H1 (cell line): ENCODE data around the gene RAB5B. TPM values are rescaled to one million over a fixed set of nuclear protein-coding genes. Genes with fewer than 3 reads are reported as not detected.

Source experiments
- CTCF ChIA-PET: fragments of 300-600 bp; sonication (Branson Sonifier 250); formaldehyde crosslinking; loops from one replicate; lab custom pipeline; 2021; ENCODE audit not compliant: partially characterized antibody; lab: Charles Lee
- POLR2A ChIA-PET: fragments of 300-600 bp; sonication (Branson Sonifier 250); formaldehyde crosslinking; loops from one replicate; lab custom pipeline; 2021; ENCODE audit warnings: inconsistent platforms; ENCODE audit not compliant: partially characterized antibody; lab: Charles Lee
- DNase-seq, 2 experiments: peaks; one replicate each; pipeline versions ENCODE4 v3.0.0 to v3.0.0-alpha.2; 2010 to 2022; ENCODE audit warnings: low spot score in 2 of 2, low read depth in 1 of 2, mixed read lengths in 1 of 2
- FAIRE-seq: peaks from 2 replicates; lab custom pipeline; 2011; peaks lifted over from hg19 to GRCh38; lab: Jason Lieb, UNC
- H2AFZ ChIP-seq: 2 replicates; pipeline ENCODE4 v1.8.1; 2012; ENCODE audit warnings: low read length, inconsistent platforms
- H2AK5ac ChIP-seq: 2 replicates; pipeline ENCODE4 v1.6.1; 2013; ENCODE audit warnings: low read depth, low read length
- H2BK120ac ChIP-seq: replicated peaks from 2 replicates; pipeline ENCODE3; 2013; ENCODE audit warnings: low read depth, low read length, inconsistent platforms
- H2BK12ac ChIP-seq: 2 replicates; pipeline ENCODE4 v1.6.1; 2013; ENCODE audit warnings: low read depth, low read length
- H2BK15ac ChIP-seq: 2 replicates; pipeline ENCODE4 v1.6.1; 2013; ENCODE audit warnings: low read length
- H2BK20ac ChIP-seq: 2 replicates; pipeline ENCODE4 v1.6.1; 2013; ENCODE audit warnings: low read length
- H2BK5ac ChIP-seq: 2 replicates; pipeline ENCODE4 v1.6.1; 2013; ENCODE audit warnings: low read depth, low read length
- H3K14ac ChIP-seq: 2 replicates; pipeline ENCODE4 v1.6.1; 2013; ENCODE audit warnings: inconsistent platforms; ENCODE audit not compliant: insufficient read length
- H3K18ac ChIP-seq: 2 replicates; pipeline ENCODE4 v1.6.1; 2013; ENCODE audit warnings: low read length; ENCODE audit errors: extremely low read depth
- H3K23ac ChIP-seq: 2 replicates; pipeline ENCODE4 v1.6.1; 2013; ENCODE audit warnings: inconsistent platforms; ENCODE audit not compliant: insufficient read length
- H3K23me2 ChIP-seq: 2 replicates; pipeline ENCODE4 v1.6.1; 2013; ENCODE audit warnings: low read depth, low read length
- H3K27ac ChIP-seq: 2 replicates; pipeline ENCODE4 v1.6.1; 2011; ENCODE audit warnings: low read depth, low read length, inconsistent platforms
- H3K27me3 ChIP-seq, 4 experiments: replicated peaks in 1 of 4; 1 replicate in 1 of 4; 2 replicates in 3 of 4; pipeline versions ENCODE4 v1.6.1 to v1.8.1; 2011 to 2013; ENCODE audit warnings: low read length in 3 of 4, mild to moderate bottlenecking in 3 of 4, inconsistent platforms in 2 of 4, mixed read lengths in 2 of 4, moderate library complexity in 1 of 4; ENCODE audit not compliant: control insufficient read depth in 3 of 4, insufficient read depth in 3 of 4; ENCODE audit errors: extremely low read depth in 1 of 4
- H3K36me3 ChIP-seq, 4 experiments: 2 replicates each; pipeline versions ENCODE4 v1.6.1 to v1.8.1; 2011 to 2013; ENCODE audit warnings: mild to moderate bottlenecking in 4 of 4, low read length in 3 of 4, moderate library complexity in 2 of 4, control low read depth in 1 of 4, inconsistent platforms in 1 of 4; ENCODE audit not compliant: insufficient read depth in 4 of 4, control insufficient read depth in 2 of 4
- H3K4ac ChIP-seq: replicated peaks from 2 replicates; pipeline ENCODE3; 2013; ENCODE audit warnings: low read length, low read depth, mixed read lengths, inconsistent platforms; ENCODE audit not compliant: insufficient read length
- H3K4me1 ChIP-seq, 4 experiments: replicated peaks in 1 of 4; 1 replicate in 1 of 4; 2 replicates in 3 of 4; pipeline versions ENCODE4 v1.6.1 to v1.8.1; 2011 to 2013; ENCODE audit warnings: low read length in 3 of 4, inconsistent platforms in 2 of 4, mixed read lengths in 1 of 4; ENCODE audit not compliant: insufficient read depth in 4 of 4, control insufficient read depth in 3 of 4
- H3K4me2 ChIP-seq, 2 experiments: 2 replicates each; pipeline versions ENCODE4 v1.6.1 to v1.8.1; 2011 to 2013; ENCODE audit warnings: low read depth in 2 of 2, low read length in 2 of 2, control low read depth in 1 of 2, inconsistent platforms in 1 of 2, mild to moderate bottlenecking in 1 of 2; ENCODE audit not compliant: insufficient read depth in 1 of 2
- H3K4me3 ChIP-seq, 4 experiments: fragments of 200-600, 300-600 bp in 1 of 4; sonication (generic), shearing (Covaris generic), sonication (Bioruptor Twin) in 1 of 4; 2 replicates each; pipeline versions ENCODE4 v1.5.1 to v1.8.1; 2011 to 2016; ENCODE audit warnings: low read length in 4 of 4, low read depth in 3 of 4, control low read depth in 2 of 4, inconsistent platforms in 2 of 4, mild to moderate bottlenecking in 2 of 4, mixed read lengths in 1 of 4, moderate library complexity in 1 of 4; ENCODE audit not compliant: insufficient read depth in 2 of 4; ENCODE audit errors: extremely low read depth in 1 of 4
- H3K56ac ChIP-seq: replicated peaks from 2 replicates; pipeline ENCODE3; 2013; ENCODE audit warnings: low read depth, mild to moderate bottlenecking, mixed read lengths, low read length, inconsistent platforms; ENCODE audit not compliant: insufficient read length
- H3K79me1 ChIP-seq: 2 replicates; pipeline ENCODE4 v1.6.1; 2013; ENCODE audit warnings: low read depth, low read length, control low read depth
- H3K79me2 ChIP-seq, 2 experiments: 2 replicates each; pipeline versions ENCODE4 v1.6.1 to v1.8.1; 2012 to 2013; ENCODE audit warnings: low read length in 2 of 2, mild to moderate bottlenecking in 2 of 2, inconsistent platforms in 1 of 2; ENCODE audit not compliant: insufficient read depth in 2 of 2, control insufficient read depth in 1 of 2
- H3K9ac ChIP-seq, 4 experiments: replicated peaks in 1 of 4; 1 replicate in 1 of 4; 2 replicates in 3 of 4; pipeline versions ENCODE4 v1.6.1 to v1.8.1; 2011 to 2013; ENCODE audit warnings: low read depth in 3 of 4, low read length in 3 of 4, control low read depth in 2 of 4, mild to moderate bottlenecking in 2 of 4, moderate library complexity in 2 of 4, inconsistent platforms in 1 of 4; ENCODE audit errors: extremely low read depth in 1 of 4
- H3K9me3 ChIP-seq, 2 experiments: 2 replicates each; pipeline versions ENCODE4 v1.6.1 to v1.8.1; 2012 to 2013; ENCODE audit warnings: mild to moderate bottlenecking in 2 of 2, moderate library complexity in 2 of 2, control low read depth in 1 of 2, inconsistent platforms in 1 of 2, low read depth in 1 of 2, low read length in 1 of 2, mixed read lengths in 1 of 2; ENCODE audit not compliant: insufficient read depth in 2 of 2
- H4K20me1 ChIP-seq, 2 experiments: replicated peaks in 1 of 2; 2 replicates each; pipeline versions ENCODE3 to v1.8.1; 2011 to 2013; ENCODE audit warnings: inconsistent platforms in 2 of 2, low read length in 2 of 2, mild to moderate bottlenecking in 1 of 2; ENCODE audit not compliant: insufficient read depth in 2 of 2, control insufficient read depth in 1 of 2
- H4K5ac ChIP-seq: 2 replicates; pipeline ENCODE4 v1.6.1; 2013; ENCODE audit warnings: low read length, low read depth, mixed read lengths, inconsistent platforms; ENCODE audit not compliant: insufficient read length
- H4K8ac ChIP-seq: 2 replicates; pipeline ENCODE4 v1.8.0; 2013; ENCODE audit warnings: mild to moderate bottlenecking, moderate library complexity, low read length, inconsistent platforms; ENCODE audit not compliant: insufficient read depth; ENCODE audit errors: extremely low read depth
- H4K91ac ChIP-seq: replicated peaks from 2 replicates; pipeline ENCODE3; 2013; ENCODE audit warnings: low read length, mixed read lengths, inconsistent platforms; ENCODE audit not compliant: insufficient read length
- CBX8 ChIP-seq: fragments of 300-800, 300-1000 bp; sonication (generic); IDR thresholded peaks from 2 replicates; pipeline ENCODE4 v1.7.1; 2016; ENCODE audit warnings: low read depth, low read length, borderline replicate concordance
- EGR1 ChIP-seq: IDR thresholded peaks from 2 replicates; pipeline ENCODE4 v1.6.1; 2011; ENCODE audit warnings: low read depth, low read length, borderline replicate concordance
- EZH2 ChIP-seq: fragments of 200-600 bp; sonication (generic); IDR thresholded peaks from 2 replicates; pipeline ENCODE4 v1.7.1; 2012; ENCODE audit warnings: low read depth, mild to moderate bottlenecking, moderate library complexity, low read length, inconsistent platforms; ENCODE audit not compliant: severe bottlenecking
- FOSL1 ChIP-seq: IDR thresholded peaks from 2 replicates; pipeline ENCODE4 v1.6.1; 2011; ENCODE audit warnings: mild to moderate bottlenecking, low read depth, low read length, moderate library complexity; ENCODE audit not compliant: insufficient read depth
- KDM5A ChIP-seq: fragments of 200-600 bp; IDR thresholded peaks from 2 replicates; pipeline ENCODE4 v1.7.1; 2012; ENCODE audit warnings: mild to moderate bottlenecking, low read length, inconsistent platforms, mixed read lengths
- POLR2AphosphoS5 ChIP-seq: IDR thresholded peaks from 2 replicates; pipeline ENCODE4 v1.6.1; 2011; ENCODE audit warnings: low read depth, low read length
- TCF12 ChIP-seq: IDR thresholded peaks from 2 replicates; pipeline ENCODE4 v1.6.1; 2011; ENCODE audit warnings: low read depth, mild to moderate bottlenecking, low read length
- ZNF274 ChIP-seq: IDR thresholded peaks from 2 replicates; pipeline ENCODE4 v1.7.0; 2012; ENCODE audit warnings: low read length, borderline replicate concordance; ENCODE audit errors: extremely low read depth
- WGBS, 2 experiments: shearing (Covaris generic) in 1 of 2; methylation state at CpG; one replicate each; pipeline versions ENCODE4 v1.1.6 to v1.1.7; 2013 to 2015; ENCODE audit warnings: low lambda C conversion rate in 2 of 2, mixed read lengths in 2 of 2, inconsistent platforms in 1 of 2, low coverage in 1 of 2, missing lambda C conversion rate in 1 of 2; ENCODE audit not compliant: insufficient replicate concordance in 2 of 2, insufficient coverage in 1 of 2, insufficient read length in 1 of 2; ENCODE audit errors: extremely low coverage in 1 of 2, missing lambda C conversion rate in 1 of 2; 5-methylcytosine and 5-hydroxymethylcytosine counted together
- polyA plus RNA-seq, 7 experiments: library from polyadenylated mRNA; depleted of rRNA in 3 of 7; stranded (reverse) in 5 of 7; unstranded in 2 of 7; fragments of >200 nt in 5 of 7; fragments of 200-250 nt in 2 of 7; gene quantifications; 1 replicate in 5 of 7; 2 replicates in 1 of 7; 4 replicates in 1 of 7; pipeline versions ENCODE4 v1.2.1 to v1.2.3, GENCODE V29; 2011 to 2013; ENCODE audit warnings: missing spikeins in 2 of 7, mixed read lengths in 2 of 7
- total RNA-seq: library from RNA; stranded (reverse); fragmentation: NEBNext Ultra II Directional; extraction: Animal tissue kit (Norgen Biotek cat#: 25700); gene quantifications from 2 replicates; pipeline ENCODE4 v1.2.1, GENCODE V29; 2021

RAB5B gene
- total and polyA plus RNA-seq, 2 of the 8 experiments (the other 6 are each of a cell fraction or from before 2014, with no cell fraction given), result 56.7 to 62.4 TPM

DNA sequence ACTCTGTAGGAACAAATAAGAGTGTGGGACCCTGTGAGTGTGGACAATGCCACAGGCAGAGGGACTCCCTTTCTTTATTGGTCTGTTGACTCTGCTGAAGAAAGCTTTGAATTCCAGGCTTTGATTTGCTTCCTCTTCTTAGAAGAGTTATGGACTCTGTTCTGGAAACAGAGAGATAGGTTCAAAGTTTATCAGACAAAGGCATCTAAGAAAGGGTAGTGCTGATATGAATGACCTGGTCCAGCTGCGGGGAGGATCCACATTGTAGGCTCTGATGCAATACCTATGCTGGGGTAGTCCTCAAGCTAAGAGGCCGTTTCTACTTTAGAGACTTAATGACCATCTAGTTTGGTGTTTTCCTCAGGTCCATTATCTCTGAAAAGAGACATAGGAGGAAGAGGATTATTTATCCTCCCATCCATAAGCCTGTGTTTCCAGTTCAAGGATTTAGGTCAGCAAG is 36.3 kb downstream of the RAB5B start:
- Histone ChIP-seq H3K4me3 (no peak overlapping the region), H3K23me2 (peaks cover 9% of the 10 kb centered on the region), H2BK15ac (no peak overlapping the region), H2BK5ac (no peak overlapping the region), H4K8ac (no peak overlapping the region), H3K36me3 (no peaks in the 10 kb centered on the region), H3K27ac (no peak overlapping the region), H2AFZ (no peak overlapping the region), H4K91ac (no peak overlapping the region), H4K20me1 (no peaks in the 10 kb centered on the region), H3K4ac (no peak overlapping the region), H2BK12ac (no peak overlapping the region), H3K79me2 (no peaks in the 10 kb centered on the region), H3K4me2 (no peak overlapping the region), H3K9me3 (no peaks in the 10 kb centered on the region), H3K14ac (no peak overlapping the region), H2AK5ac (no peak overlapping the region), H2BK120ac (no peak overlapping the region), H3K23ac (no peak overlapping the region), H3K27me3 (no peaks in the 10 kb centered on the region), H3K9ac (no peak overlapping the region), H3K18ac (no peak overlapping the region), H3K4me1 (peaks cover 0 to 4% (median 2%) of the 10 kb centered on the region in 4 experiments; a peak in 3 of 7 replicates), H3K79me1 (0 out of 2 replicates have a peak, but pooled peaks cover 2% of the 10 kb centered on the region), H2BK20ac (no peak overlapping the region), H4K5ac (no peak overlapping the region), H3K56ac (no peak overlapping the region)
- ChIA-PET POLR2A (interaction anchor here (0.8 to 6.9 kb wide), 8 partner anchors 11 to 178 kb away, joined by 3 to 82 read pairs (median 4); partner anchors contain the start of genes IKZF4, RAB5B and SUOX), CTCF (interaction anchor here (1.0 to 4.0 kb wide), 5 partner anchors 8 to 272 kb away, joined by 3 to 20 read pairs (median 6); no protein-coding TSS in a partner anchor)
- WGBS, 2 experiments, result 92% methylated on average over 2 of the region's 2 CpGs; no CpG with 5 or more reads in 1 of the 2 experiments
- no peak for DNase-seq
- no peak for TF ChIP-seq TCF12
- no peak for TF ChIP-seq EZH2
- TF ChIP-seq EGR1, result no peak
- no peak for TF ChIP-seq ZNF274
- no peak for TF ChIP-seq CBX8
- no peak for TF ChIP-seq FOSL1
- no peak for TF ChIP-seq POLR2AphosphoS5
- no peak for TF ChIP-seq KDM5A
- no peak for FAIRE-seq
